ENCODE measurements around the gene MTCH2.
"Not testable (repeated sequence)": the region's sequence is repeated elsewhere in the genome, so short reads cannot be mapped to it uniquely, and the experiment has no call there.

MTCH2 gene

GRCh38 chr11:47642099-47642855 lies at the start of gene MTCH2:
Gene MTCH2, minus strand, starts transcription at chr11:47642559. Its CDS starts 94 bp downstream, at chr11:47642465.
- peak; percentile 91 for DNase-seq (ENCODE audit: low read depth, low spot score)

GRCh38 chr11:47691979-47692378 lies 49.6 kb upstream of the MTCH2 start:
- no peak for DNase-seq (ENCODE audit: low read depth, low spot score)

GRCh38 chr11:47689480-47689879 lies 47.1 kb upstream of the MTCH2 start:
- DNase-seq (ENCODE audit: low read depth, low spot score) = no peak

GRCh38 chr11:47688991-47689390 lies 46.6 kb upstream of the MTCH2 start:
- DNase-seq (ENCODE audit: low read depth, low spot score) = no peak

- DNase-seq (ENCODE audit: low read depth, low spot score) = no peak
Observed at GRCh38 chr11:47688111-47688510, 45.8 kb upstream of the MTCH2 start.

GRCh38 chr11:47686704-47687103 lies 44.3 kb upstream of the MTCH2 start:
- DNase-seq (ENCODE audit: low read depth, low spot score) = not testable (repeated sequence)

GRCh38 chr11:47686151-47686550 lies 43.8 kb upstream of the MTCH2 start:
- DNase-seq (ENCODE audit: low read depth, low spot score) = no peak

- no peak for DNase-seq (ENCODE audit: low read depth, low spot score)
Observed at GRCh38 chr11:47675851-47676250, 33.5 kb upstream of the MTCH2 start.

GRCh38 chr11:47672283-47672730 lies 29.9 kb upstream of the MTCH2 start:
- no peak for DNase-seq (ENCODE audit: low read depth, low spot score)

GRCh38 chr11:47669856-47670255 lies 27.5 kb upstream of the MTCH2 start:
- DNase-seq (ENCODE audit: low read depth, low spot score) = no peak

- no peak for DNase-seq (ENCODE audit: low read depth, low spot score)
Observed at GRCh38 chr11:47668665-47669064, 26.3 kb upstream of the MTCH2 start.

GRCh38 chr11:47667555-47667954 lies 25.2 kb upstream of the MTCH2 start:
- no peak for DNase-seq (ENCODE audit: low read depth, low spot score)

GRCh38 chr11:47667135-47667534 lies 24.8 kb upstream of the MTCH2 start:
- DNase-seq (ENCODE audit: low read depth, low spot score) = no peak

- DNase-seq (ENCODE audit: low read depth, low spot score) = not testable (repeated sequence)
Observed at GRCh38 chr11:47664936-47665335, 22.6 kb upstream of the MTCH2 start.

GRCh38 chr11:47661245-47661644 lies 18.9 kb upstream of the MTCH2 start:
- DNase-seq (ENCODE audit: low read depth, low spot score) = no peak

- no peak for DNase-seq (ENCODE audit: low read depth, low spot score)
Observed at GRCh38 chr11:47659276-47659675, 16.9 kb upstream of the MTCH2 start.

GRCh38 chr11:47656260-47656885 lies 14.0 kb upstream of the MTCH2 start:
- DNase-seq (ENCODE audit: low read depth, low spot score) = no peak

GRCh38 chr11:47651818-47652469 lies 9.6 kb upstream of the MTCH2 start:
- DNase-seq (ENCODE audit: low read depth, low spot score) = no peak

GRCh38 chr11:47649276-47649675 lies 6.9 kb upstream of the MTCH2 start:
- DNase-seq (ENCODE audit: low read depth, low spot score) = no peak

- DNase-seq (ENCODE audit: low read depth, low spot score) = no peak
Observed at GRCh38 chr11:47646019-47646418, 3.7 kb upstream of the MTCH2 start.

- DNase-seq (ENCODE audit: low read depth, low spot score) = no peak
Observed at GRCh38 chr11:47645500-47645899, 3.1 kb upstream of the MTCH2 start.

- DNase-seq (ENCODE audit: low read depth, low spot score) = no peak
Observed at GRCh38 chr11:47641600-47642098, 710 bp downstream of the MTCH2 start.
